SHP77 (cell line): ENCODE measurements around the gene HHLA2.
"Not testable (repeated sequence)": the region's sequence is repeated elsewhere in the genome, so short reads cannot be mapped to it uniquely, and the experiment has no call there.

Source experiments
- DNase-seq, 2 experiments: peaks; one replicate each; lab custom pipeline; 2025; lab: John Stamatoyannopoulos, UW

Gene HHLA2

GRCh38 chr3:108342837-108343486 is 46.6 kb downstream of the HHLA2 start:
- DNase-seq: no peak

GRCh38 chr3:108343491-108343890 is 47.1 kb downstream of the HHLA2 start:
- no peak for DNase-seq

GRCh38 chr3:108345492-108346205 is 49.3 kb downstream of the HHLA2 start:
- no peak for DNase-seq

- no peak for DNase-seq
Observed at GRCh38 chr3:108346301-108347227, 50.2 kb downstream of the HHLA2 start.

- no peak for DNase-seq
Observed at GRCh38 chr3:108352176-108352575, 55.8 kb downstream of the HHLA2 start.

- DNase-seq: no peak
Observed at GRCh38 chr3:108354562-108354961, 58.2 kb downstream of the HHLA2 start.

GRCh38 chr3:108357042-108357441 is 60.7 kb downstream of the HHLA2 start:
- DNase-seq: no peak

GRCh38 chr3:108359011-108359410 is 62.7 kb downstream of the HHLA2 start:
- DNase-seq: no peak

GRCh38 chr3:108376026-108376425 is 79.7 kb downstream of the HHLA2 start:
- no peak for DNase-seq

GRCh38 chr3:108377384-108377783 is 81.0 kb downstream of the HHLA2 start:
- no peak for DNase-seq

- no peak for DNase-seq
Observed at GRCh38 chr3:108378153-108378951, 82.0 kb downstream of the HHLA2 start.

GRCh38 chr3:108378952-108379342 is 82.6 kb downstream of the HHLA2 start:
- not testable (repeated sequence) for DNase-seq

GRCh38 chr3:108380128-108380795 is 83.9 kb downstream of the HHLA2 start:
- no peak for DNase-seq

- no peak for DNase-seq
Observed at GRCh38 chr3:108381529-108382140, 85.3 kb downstream of the HHLA2 start.

- no peak for DNase-seq
Observed at GRCh38 chr3:108383306-108383705, 87.0 kb downstream of the HHLA2 start.

- DNase-seq: no peak
Observed at GRCh38 chr3:108387063-108387462, 90.7 kb downstream of the HHLA2 start.

GRCh38 chr3:108388136-108389132 is 92.1 kb downstream of the HHLA2 start:
- DNase-seq: no peak

- DNase-seq: no peak
Observed at GRCh38 chr3:108389372-108389771, 93.0 kb downstream of the HHLA2 start.

GRCh38 chr3:108391917-108392593 is 95.7 kb downstream of the HHLA2 start:
- no peak for DNase-seq
